ENCODE measurements around the gene AXIN1. TPM values are rescaled to one million over a fixed set of nuclear protein-coding genes. Genes with fewer than 3 reads are reported as not detected.

The AXIN1 gene
- total RNA-seq, 1 donor from 2014 or later = 49.0 TPM

GRCh38 chr16:265711-266110 lies 86.8 kb downstream of the AXIN1 start:
- Histone ChIP-seq H3K36me3 (ENCODE audit: control insufficient read depth, insufficient read depth, low read length) (peaks cover 6% of the 10 kb centered on the region), H3K27me3 (ENCODE audit: control insufficient read depth, insufficient read depth, low read length) (no peaks in the 10 kb centered on the region), H3K4me3 (ENCODE audit: low read depth, low read length) (no peak overlapping the region)
- FAIRE-seq (no peak), DNase-seq (ENCODE audit: low read depth) (peak; percentile 26)
- TF ChIP-seq CTCF (IDR thresholded peaks at IDR 0.05; ENCODE audit: insufficient read depth, low read length, severe bottlenecking) = no peak

- Histone ChIP-seq H3K27me3 (ENCODE audit: control insufficient read depth, insufficient read depth, low read length) (no peaks in the 10 kb centered on the region), H3K36me3 (ENCODE audit: control insufficient read depth, insufficient read depth, low read length) (peaks cover 6% of the 10 kb centered on the region), H3K4me3 (ENCODE audit: low read depth, low read length) (no peak overlapping the region)
- no peak for DNase-seq (ENCODE audit: low read depth)
- no peak for FAIRE-seq
- TF ChIP-seq CTCF (IDR thresholded peaks at IDR 0.05; ENCODE audit: insufficient read depth, low read length, severe bottlenecking) = no peak
These were observed 87.5 kb downstream of the AXIN1 start for GRCh38 chr16:265002-265529.

GRCh38 chr16:264440-264951 lies 88.0 kb downstream of the AXIN1 start:
- Histone ChIP-seq H3K27me3 (ENCODE audit: control insufficient read depth, insufficient read depth, low read length) (no peaks in the 10 kb centered on the region), H3K4me3 (ENCODE audit: low read depth, low read length) (no peak overlapping the region), H3K36me3 (ENCODE audit: control insufficient read depth, insufficient read depth, low read length) (peaks cover 8% of the 10 kb centered on the region)
- TF ChIP-seq CTCF (IDR thresholded peaks at IDR 0.05; ENCODE audit: insufficient read depth, low read length, severe bottlenecking) = no peak
- DNase-seq (ENCODE audit: low read depth) = no peak
- FAIRE-seq = no peak

GRCh38 chr16:263944-264343 lies 88.6 kb downstream of the AXIN1 start:
- Histone ChIP-seq H3K27me3 (ENCODE audit: control insufficient read depth, insufficient read depth, low read length) (no peaks in the 10 kb centered on the region), H3K4me3 (ENCODE audit: low read depth, low read length) (no peak overlapping the region), H3K36me3 (ENCODE audit: control insufficient read depth, insufficient read depth, low read length) (peaks cover 8% of the 10 kb centered on the region)
- FAIRE-seq (no peak), DNase-seq (ENCODE audit: low read depth) (no peak)
- TF ChIP-seq CTCF (IDR thresholded peaks at IDR 0.05; ENCODE audit: insufficient read depth, low read length, severe bottlenecking) = no peak

- FAIRE-seq (no peak), DNase-seq (ENCODE audit: low read depth) (no peak)
- Histone ChIP-seq H3K4me3 (ENCODE audit: low read depth, low read length) (no peak overlapping the region), H3K27me3 (ENCODE audit: control insufficient read depth, insufficient read depth, low read length) (no peaks in the 10 kb centered on the region), H3K36me3 (ENCODE audit: control insufficient read depth, insufficient read depth, low read length) (peaks cover 8% of the 10 kb centered on the region)
- no peak for TF ChIP-seq CTCF (IDR thresholded peaks at IDR 0.05; ENCODE audit: insufficient read depth, low read length, severe bottlenecking)
These were observed 89.2 kb downstream of the AXIN1 start for GRCh38 chr16:263182-263774.
